HL-60 (cell line): Measurements from ENCODE around the gene CTAGE1.

Source experiments
- DNase-seq, 2 experiments: peaks; one replicate each; pipeline ENCODE4 v3.0.0-alpha.2; 2010 to 2020; ENCODE audit warnings: low read depth in 1 of 2, low spot score in 1 of 2
- H3K27ac ChIP-seq: fragments of 250-450 bp; sonication (Bioruptor Pico); replicated peaks from 2 replicates; pipeline ENCODE4 v1.5.1; 2020; ENCODE audit warnings: mild to moderate bottlenecking, moderate library complexity
- H3K27me3 ChIP-seq: fragments of 250-450 bp; sonication (Bioruptor Pico); 2 replicates; pipeline ENCODE4 v1.5.1; 2021; ENCODE audit warnings: mild to moderate bottlenecking, moderate library complexity; ENCODE audit not compliant: insufficient read depth, poor library complexity, severe bottlenecking
- H3K4me3 ChIP-seq: replicated peaks from 2 replicates; pipeline ENCODE4 v1.5.1; 2011; ENCODE audit warnings: mild to moderate bottlenecking, control low read depth, low read length; ENCODE audit not compliant: insufficient read depth
- GABPA ChIP-seq: IDR thresholded peaks from 2 replicates; pipeline ENCODE4 v1.6.1; 2012; ENCODE audit warnings: low read depth
- POLR2AphosphoS5 ChIP-seq: IDR thresholded peaks from 2 replicates; pipeline ENCODE4 v1.6.1; 2012; ENCODE audit warnings: low read depth
- SPI1 ChIP-seq: IDR thresholded peaks from 2 replicates; pipeline ENCODE4 v1.6.1; 2012; ENCODE audit warnings: low read depth, mild to moderate bottlenecking, borderline replicate concordance
- TF ChIP-seq, protein P1 (sequence below): IDR thresholded peaks from one replicate; pipeline ENCODE4 v1.5.1; 2011; ENCODE audit warnings: low read length, control low read depth, inconsistent platforms; ENCODE audit not compliant: insufficient read depth
- TF ChIP-seq, protein P2 (sequence below): IDR thresholded peaks from 2 replicates; pipeline ENCODE4 v1.6.1; 2012; ENCODE audit warnings: low read depth; ENCODE audit not compliant: insufficient replicate concordance

CTAGE1 gene

GRCh38 chr18:22370414-22370813, 47.3 kb downstream of the CTAGE1 start:
- TF ChIP-seq, protein P1, sequence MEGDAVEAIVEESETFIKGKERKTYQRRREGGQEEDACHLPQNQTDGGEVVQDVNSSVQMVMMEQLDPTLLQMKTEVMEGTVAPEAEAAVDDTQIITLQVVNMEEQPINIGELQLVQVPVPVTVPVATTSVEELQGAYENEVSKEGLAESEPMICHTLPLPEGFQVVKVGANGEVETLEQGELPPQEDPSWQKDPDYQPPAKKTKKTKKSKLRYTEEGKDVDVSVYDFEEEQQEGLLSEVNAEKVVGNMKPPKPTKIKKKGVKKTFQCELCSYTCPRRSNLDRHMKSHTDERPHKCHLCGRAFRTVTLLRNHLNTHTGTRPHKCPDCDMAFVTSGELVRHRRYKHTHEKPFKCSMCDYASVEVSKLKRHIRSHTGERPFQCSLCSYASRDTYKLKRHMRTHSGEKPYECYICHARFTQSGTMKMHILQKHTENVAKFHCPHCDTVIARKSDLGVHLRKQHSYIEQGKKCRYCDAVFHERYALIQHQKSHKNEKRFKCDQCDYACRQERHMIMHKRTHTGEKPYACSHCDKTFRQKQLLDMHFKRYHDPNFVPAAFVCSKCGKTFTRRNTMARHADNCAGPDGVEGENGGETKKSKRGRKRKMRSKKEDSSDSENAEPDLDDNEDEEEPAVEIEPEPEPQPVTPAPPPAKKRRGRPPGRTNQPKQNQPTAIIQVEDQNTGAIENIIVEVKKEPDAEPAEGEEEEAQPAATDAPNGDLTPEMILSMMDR = no peak
- TF ChIP-seq SPI1 (no peak), GABPA (no peak), POLR2AphosphoS5 (no peak)
- TF ChIP-seq, protein P2, sequence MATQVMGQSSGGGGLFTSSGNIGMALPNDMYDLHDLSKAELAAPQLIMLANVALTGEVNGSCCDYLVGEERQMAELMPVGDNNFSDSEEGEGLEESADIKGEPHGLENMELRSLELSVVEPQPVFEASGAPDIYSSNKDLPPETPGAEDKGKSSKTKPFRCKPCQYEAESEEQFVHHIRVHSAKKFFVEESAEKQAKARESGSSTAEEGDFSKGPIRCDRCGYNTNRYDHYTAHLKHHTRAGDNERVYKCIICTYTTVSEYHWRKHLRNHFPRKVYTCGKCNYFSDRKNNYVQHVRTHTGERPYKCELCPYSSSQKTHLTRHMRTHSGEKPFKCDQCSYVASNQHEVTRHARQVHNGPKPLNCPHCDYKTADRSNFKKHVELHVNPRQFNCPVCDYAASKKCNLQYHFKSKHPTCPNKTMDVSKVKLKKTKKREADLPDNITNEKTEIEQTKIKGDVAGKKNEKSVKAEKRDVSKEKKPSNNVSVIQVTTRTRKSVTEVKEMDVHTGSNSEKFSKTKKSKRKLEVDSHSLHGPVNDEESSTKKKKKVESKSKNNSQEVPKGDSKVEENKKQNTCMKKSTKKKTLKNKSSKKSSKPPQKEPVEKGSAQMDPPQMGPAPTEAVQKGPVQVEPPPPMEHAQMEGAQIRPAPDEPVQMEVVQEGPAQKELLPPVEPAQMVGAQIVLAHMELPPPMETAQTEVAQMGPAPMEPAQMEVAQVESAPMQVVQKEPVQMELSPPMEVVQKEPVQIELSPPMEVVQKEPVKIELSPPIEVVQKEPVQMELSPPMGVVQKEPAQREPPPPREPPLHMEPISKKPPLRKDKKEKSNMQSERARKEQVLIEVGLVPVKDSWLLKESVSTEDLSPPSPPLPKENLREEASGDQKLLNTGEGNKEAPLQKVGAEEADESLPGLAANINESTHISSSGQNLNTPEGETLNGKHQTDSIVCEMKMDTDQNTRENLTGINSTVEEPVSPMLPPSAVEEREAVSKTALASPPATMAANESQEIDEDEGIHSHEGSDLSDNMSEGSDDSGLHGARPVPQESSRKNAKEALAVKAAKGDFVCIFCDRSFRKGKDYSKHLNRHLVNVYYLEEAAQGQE = no peak
- Histone ChIP-seq H3K4me3 (no peak overlapping the region), H3K27ac (no peak overlapping the region), H3K27me3 (peaks cover 8% of the 10 kb centered on the region)
- no peak for DNase-seq

DNA sequence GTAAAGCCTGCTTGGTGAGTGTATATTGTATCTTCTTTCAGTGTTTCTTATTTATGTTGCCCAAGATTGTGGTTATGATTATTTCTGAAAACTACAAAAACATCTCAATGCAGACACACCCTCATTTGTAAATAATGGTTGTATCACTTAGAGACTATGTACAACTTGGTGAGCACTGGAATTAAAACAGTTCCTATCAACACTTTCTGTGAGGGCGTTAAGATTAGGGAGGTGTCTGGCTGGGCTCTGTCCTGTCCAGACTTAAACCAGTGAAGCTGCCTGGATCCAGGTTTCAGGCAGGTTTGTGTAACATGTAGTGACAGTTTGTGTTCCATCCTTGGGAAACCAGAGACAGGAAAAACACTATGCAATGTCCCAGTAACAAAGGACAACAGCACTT, 49.7 kb downstream of the CTAGE1 start:
- DNase-seq = no peak
- peaks cover 14% of the 10 kb centered on the region for H3K27me3 ChIP-seq
- TF ChIP-seq, protein P2 = no peak
- TF ChIP-seq, protein P1 = no peak
- no peak for TF ChIP-seq SPI1
- no peak for TF ChIP-seq GABPA
- TF ChIP-seq POLR2AphosphoS5 = no peak
- H3K4me3 ChIP-seq = no peak overlapping the region
- no peak overlapping the region for H3K27ac ChIP-seq

GRCh38 chr18:22367303-22367702, 50.4 kb downstream of the CTAGE1 start:
- DNase-seq = no peak
- TF ChIP-seq POLR2AphosphoS5 (no peak), SPI1 (no peak), GABPA (no peak)
- TF ChIP-seq, protein P2 = no peak
- TF ChIP-seq, protein P1 = no peak
- no peak overlapping the region for H3K4me3 ChIP-seq
- peaks cover 15% of the 10 kb centered on the region for H3K27me3 ChIP-seq
- H3K27ac ChIP-seq = no peak overlapping the region
